Measurements from ENCODE around the gene TMF1.
A peak's percentile ranks its signal among the peaks of the same experiment; 100 is the strongest.

Gene TMF1

GRCh38 chr3:69072928-69073327, 20.8 kb upstream of the TMF1 start:
- Histone ChIP-seq H3K4me3 (ENCODE audit: low read length) (no peak overlapping the region), H3K27me3 (ENCODE audit: control insufficient read depth, insufficient read depth, low read length) (no peaks in the 10 kb centered on the region), H3K9ac (ENCODE audit: low read length) (no peak overlapping the region), H3K4me1 (ENCODE audit: control insufficient read depth, low read depth, low read length) (no peaks in the 10 kb centered on the region), H3K27ac (ENCODE audit: low read length) (no peak overlapping the region), H3K36me3 (ENCODE audit: control insufficient read depth, low read depth, low read length) (peaks cover 21% of the 10 kb centered on the region), H3K9me3 (ENCODE audit: control insufficient read depth, low read depth, low read length) (no peaks in the 10 kb centered on the region)

DNA sequence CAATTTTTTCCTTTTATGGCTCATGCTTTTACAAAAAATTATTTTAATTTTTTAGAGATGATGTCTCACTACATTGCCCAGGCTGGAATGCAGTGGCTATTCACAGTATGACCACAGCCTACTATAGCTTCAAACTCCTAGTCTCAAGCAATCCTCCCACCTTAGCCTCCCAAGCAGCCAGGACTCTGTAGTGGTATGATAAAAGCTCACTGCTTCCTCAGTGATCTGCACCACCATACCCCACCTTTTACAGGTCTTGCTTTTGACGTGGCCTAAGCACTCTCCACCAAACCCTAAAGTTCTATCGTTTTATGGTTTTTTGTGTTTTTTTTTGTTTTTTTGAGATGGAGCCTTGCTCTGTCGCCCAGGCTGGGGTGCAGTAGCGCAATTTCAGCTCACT, 14.0 kb upstream of the TMF1 start:
- Histone ChIP-seq H3K27me3 (ENCODE audit: control insufficient read depth, insufficient read depth, low read length) (no peaks in the 10 kb centered on the region), H3K4me3 (ENCODE audit: low read length) (no peak overlapping the region), H3K36me3 (ENCODE audit: control insufficient read depth, low read depth, low read length) (peaks cover 29% of the 10 kb centered on the region), H3K9ac (ENCODE audit: low read length) (no peak overlapping the region), H3K4me1 (ENCODE audit: control insufficient read depth, low read depth, low read length) (no peaks in the 10 kb centered on the region), H3K27ac (ENCODE audit: low read length) (no peak overlapping the region), H3K9me3 (ENCODE audit: control insufficient read depth, low read depth, low read length) (no peaks in the 10 kb centered on the region)

DNA sequence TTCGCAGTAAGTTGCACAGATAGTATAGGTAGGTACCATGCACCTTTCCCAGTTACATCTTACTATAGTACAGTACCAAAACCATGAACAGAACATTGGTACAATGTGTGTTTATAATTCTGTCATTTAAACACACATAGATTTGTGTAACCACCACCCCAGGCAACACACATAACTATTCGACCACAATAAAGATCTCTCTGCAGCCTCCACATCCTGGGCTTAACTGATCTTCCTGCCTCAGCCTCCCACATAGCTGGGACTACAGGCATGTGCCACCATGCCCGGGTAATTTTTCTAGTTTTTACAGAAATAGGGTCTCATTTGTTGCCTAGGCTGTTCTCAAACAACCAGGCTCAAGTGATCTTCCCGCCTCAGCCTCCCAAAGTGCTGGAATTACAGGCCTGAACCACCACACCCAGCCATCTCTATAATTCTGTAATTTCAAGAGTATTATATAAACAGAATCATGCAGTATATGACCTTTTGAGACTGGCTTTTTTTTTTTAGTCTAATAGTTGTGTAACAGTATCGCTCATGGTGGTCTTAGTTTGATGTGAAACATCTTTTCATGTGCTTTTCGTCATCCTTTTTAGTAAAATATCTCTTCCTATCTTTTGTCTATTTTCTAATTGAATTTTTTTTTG, 13.3 kb upstream of the TMF1 start:
- H3K27me3 ChIP-seq (ENCODE audit: control insufficient read depth, insufficient read depth, low read length) = no peaks in the 10 kb centered on the region
- peaks cover 29% of the 10 kb centered on the region for H3K36me3 ChIP-seq (ENCODE audit: control insufficient read depth, low read depth, low read length)
- no peaks in the 10 kb centered on the region for H3K4me1 ChIP-seq (ENCODE audit: control insufficient read depth, low read depth, low read length)
- H3K27ac ChIP-seq (ENCODE audit: low read length) = no peak overlapping the region
- H3K9me3 ChIP-seq (ENCODE audit: control insufficient read depth, low read depth, low read length) = no peaks in the 10 kb centered on the region
- H3K4me3 ChIP-seq (ENCODE audit: low read length) = no peak overlapping the region
- no peak overlapping the region for H3K9ac ChIP-seq (ENCODE audit: low read length)

- Histone ChIP-seq H3K36me3 (ENCODE audit: control insufficient read depth, low read depth, low read length) (peaks cover 39% of the 10 kb centered on the region), H3K9ac (ENCODE audit: low read length) (no peak overlapping the region), H3K9me3 (ENCODE audit: control insufficient read depth, low read depth, low read length) (no peaks in the 10 kb centered on the region), H3K4me1 (ENCODE audit: control insufficient read depth, low read depth, low read length) (no peaks in the 10 kb centered on the region), H3K27me3 (ENCODE audit: control insufficient read depth, insufficient read depth, low read length) (no peaks in the 10 kb centered on the region), H3K4me3 (ENCODE audit: low read length) (no peak overlapping the region), H3K27ac (ENCODE audit: low read length) (no peak overlapping the region)
Measured at GRCh38 chr3:69063636-69064035, 11.5 kb upstream of the TMF1 start.

DNA sequence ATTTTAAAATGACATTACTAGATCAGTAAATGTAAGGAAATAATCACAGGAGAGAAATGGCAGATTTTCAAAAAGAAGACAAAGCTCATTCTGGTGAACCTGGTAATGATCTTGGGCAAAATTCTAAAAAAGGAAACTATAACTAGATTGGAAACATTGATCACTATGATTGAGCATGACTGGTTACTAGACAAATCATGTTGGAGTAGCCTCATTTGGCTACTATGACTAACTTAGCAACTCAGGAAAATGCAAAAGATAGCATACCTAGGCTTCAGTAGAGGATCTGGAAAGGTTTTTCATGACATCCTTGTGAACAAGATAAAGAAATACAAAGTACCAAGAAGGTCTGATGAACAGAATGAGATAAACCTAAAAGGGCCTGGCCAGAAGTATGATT, 7.6 kb upstream of the TMF1 start:
- no peaks in the 10 kb centered on the region for H3K4me1 ChIP-seq (ENCODE audit: control insufficient read depth, low read depth, low read length)
- H3K27me3 ChIP-seq (ENCODE audit: control insufficient read depth, insufficient read depth, low read length) = no peaks in the 10 kb centered on the region
- H3K9me3 ChIP-seq (ENCODE audit: control insufficient read depth, low read depth, low read length) = no peaks in the 10 kb centered on the region
- H3K9ac ChIP-seq (ENCODE audit: low read length) = no peak overlapping the region
- peaks cover 61% of the 10 kb centered on the region for H3K36me3 ChIP-seq (ENCODE audit: control insufficient read depth, low read depth, low read length)
- H3K27ac ChIP-seq (ENCODE audit: low read length) = no peak overlapping the region
- no peak overlapping the region for H3K4me3 ChIP-seq (ENCODE audit: low read length)

DNA sequence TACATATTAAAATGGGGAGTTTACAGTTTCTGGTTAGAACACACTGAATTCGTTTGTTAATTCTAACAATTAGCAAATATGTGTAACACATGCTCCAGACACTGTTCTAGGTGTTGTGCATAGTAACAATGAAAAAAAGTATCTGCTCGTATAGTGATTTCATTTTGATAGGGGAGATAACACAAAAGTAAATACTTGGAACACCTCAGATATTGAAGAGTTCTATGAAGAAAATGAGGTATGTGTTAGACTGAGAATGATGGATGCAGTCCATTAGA, 6.8 kb upstream of the TMF1 start:
- no peaks in the 10 kb centered on the region for H3K4me1 ChIP-seq (ENCODE audit: control insufficient read depth, low read depth, low read length)
- H3K9ac ChIP-seq (ENCODE audit: low read length) = no peak overlapping the region
- no peak overlapping the region for H3K4me3 ChIP-seq (ENCODE audit: low read length)
- no peak overlapping the region for H3K27ac ChIP-seq (ENCODE audit: low read length)
- H3K9me3 ChIP-seq (ENCODE audit: control insufficient read depth, low read depth, low read length) = no peaks in the 10 kb centered on the region
- H3K36me3 ChIP-seq (ENCODE audit: control insufficient read depth, low read depth, low read length) = peaks cover 63% of the 10 kb centered on the region
- no peaks in the 10 kb centered on the region for H3K27me3 ChIP-seq (ENCODE audit: control insufficient read depth, insufficient read depth, low read length)

DNA sequence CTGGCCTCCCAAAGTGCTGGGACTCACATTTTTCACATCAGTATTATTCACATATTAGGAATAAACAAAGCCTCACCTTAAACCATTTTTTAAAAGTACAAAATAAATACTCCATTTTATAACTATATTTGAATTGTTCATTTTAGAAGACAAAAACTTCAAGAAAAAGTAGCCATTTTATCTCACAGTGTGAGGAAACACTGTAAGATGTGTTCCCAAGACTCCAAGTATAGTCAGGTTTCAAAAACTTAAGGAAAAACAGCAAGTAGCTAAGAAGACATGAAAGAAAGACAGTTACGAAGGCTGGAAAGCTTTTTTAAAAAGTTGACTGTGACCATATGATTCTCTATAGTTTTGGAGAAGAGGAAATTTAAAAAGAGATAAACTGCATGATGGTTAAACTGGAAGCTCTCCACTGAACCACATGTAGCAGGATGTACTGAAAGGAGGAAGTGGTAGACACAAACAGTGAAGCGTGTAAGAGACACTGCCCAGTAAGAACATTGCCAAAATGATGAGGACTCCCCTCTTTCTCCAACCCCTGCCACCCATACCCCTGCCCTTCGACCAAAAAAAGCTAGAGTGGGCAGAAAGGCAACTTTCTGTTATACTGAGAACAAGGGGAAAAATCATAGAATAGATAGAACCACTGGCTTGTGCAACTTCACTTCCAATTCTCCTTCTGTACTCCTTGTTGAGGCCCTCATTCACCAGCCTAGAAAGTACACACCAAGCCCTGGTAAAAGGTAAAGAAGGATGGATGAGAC, 6.2 kb upstream of the TMF1 start:
- no peaks in the 10 kb centered on the region for H3K4me1 ChIP-seq (ENCODE audit: control insufficient read depth, low read depth, low read length)
- no peaks in the 10 kb centered on the region for H3K9me3 ChIP-seq (ENCODE audit: control insufficient read depth, low read depth, low read length)
- H3K27ac ChIP-seq (ENCODE audit: low read length) = no peak overlapping the region
- no peaks in the 10 kb centered on the region for H3K27me3 ChIP-seq (ENCODE audit: control insufficient read depth, insufficient read depth, low read length)
- H3K9ac ChIP-seq (ENCODE audit: low read length) = no peak overlapping the region
- no peak overlapping the region for H3K4me3 ChIP-seq (ENCODE audit: low read length)
- H3K36me3 ChIP-seq (ENCODE audit: control insufficient read depth, low read depth, low read length) = peaks cover 63% of the 10 kb centered on the region

DNA sequence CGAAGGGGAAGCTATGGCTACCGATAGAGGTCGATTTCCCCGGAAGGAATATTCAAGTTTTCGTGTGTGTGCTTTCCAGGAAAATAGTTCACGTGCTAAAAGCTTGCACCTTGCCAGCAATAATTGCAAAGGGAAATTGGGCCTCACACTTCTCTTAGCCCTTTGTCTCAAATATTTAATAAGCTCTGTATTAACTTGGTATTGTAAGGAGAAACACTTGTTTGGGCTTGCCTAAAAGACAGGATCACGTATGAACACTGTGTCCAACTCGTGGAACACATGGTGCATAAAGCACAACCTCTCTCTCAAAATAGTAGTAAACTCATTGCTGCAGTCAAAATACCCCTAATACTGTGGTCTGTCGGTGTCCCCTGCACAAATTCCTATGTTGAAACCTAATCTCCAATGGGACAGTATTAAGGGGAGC, 352 bp upstream of the TMF1 start:
- H3K4me1 ChIP-seq (ENCODE audit: control insufficient read depth, low read depth, low read length) = peaks cover 4% of the 10 kb centered on the region
- H3K9ac ChIP-seq (ENCODE audit: low read length) = peak overlapping the region; percentile 78
- H3K4me3 ChIP-seq (ENCODE audit: low read length) = peak overlapping the region; percentile 92
- H3K27me3 ChIP-seq (ENCODE audit: control insufficient read depth, insufficient read depth, low read length) = no peaks in the 10 kb centered on the region
- H3K9me3 ChIP-seq (ENCODE audit: control insufficient read depth, low read depth, low read length) = no peaks in the 10 kb centered on the region
- peaks cover 30% of the 10 kb centered on the region for H3K36me3 ChIP-seq (ENCODE audit: control insufficient read depth, low read depth, low read length)
- peak overlapping the region; percentile 87 for H3K27ac ChIP-seq (ENCODE audit: low read length)

DNA sequence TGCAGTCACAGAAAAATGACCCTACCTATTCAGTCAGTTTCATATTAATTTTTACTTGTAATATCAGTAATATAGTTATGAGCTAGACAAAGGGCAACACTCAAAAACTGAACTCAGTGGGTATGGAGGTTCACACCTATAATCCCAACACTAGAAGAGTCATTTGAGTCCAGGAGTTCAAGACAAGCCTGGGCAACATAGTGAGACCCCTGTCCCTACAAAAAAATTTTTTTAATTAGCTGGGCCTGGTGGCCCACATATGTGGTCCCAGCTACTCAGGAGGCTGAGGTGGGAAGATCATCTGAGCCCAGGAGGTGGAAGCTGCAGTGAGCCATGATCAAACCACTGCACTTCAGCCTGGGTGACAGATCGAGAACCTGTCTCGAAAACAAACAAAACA, 3.1 kb downstream of the TMF1 start:
- no peaks in the 10 kb centered on the region for H3K27me3 ChIP-seq (ENCODE audit: control insufficient read depth, insufficient read depth, low read length)
- peaks cover 4% of the 10 kb centered on the region for H3K4me1 ChIP-seq (ENCODE audit: control insufficient read depth, low read depth, low read length)
- H3K36me3 ChIP-seq (ENCODE audit: control insufficient read depth, low read depth, low read length) = peaks cover 25% of the 10 kb centered on the region
- H3K4me3 ChIP-seq (ENCODE audit: low read length) = no peak overlapping the region
- H3K27ac ChIP-seq (ENCODE audit: low read length) = no peak overlapping the region
- no peak overlapping the region for H3K9ac ChIP-seq (ENCODE audit: low read length)
- no peaks in the 10 kb centered on the region for H3K9me3 ChIP-seq (ENCODE audit: control insufficient read depth, low read depth, low read length)

DNA sequence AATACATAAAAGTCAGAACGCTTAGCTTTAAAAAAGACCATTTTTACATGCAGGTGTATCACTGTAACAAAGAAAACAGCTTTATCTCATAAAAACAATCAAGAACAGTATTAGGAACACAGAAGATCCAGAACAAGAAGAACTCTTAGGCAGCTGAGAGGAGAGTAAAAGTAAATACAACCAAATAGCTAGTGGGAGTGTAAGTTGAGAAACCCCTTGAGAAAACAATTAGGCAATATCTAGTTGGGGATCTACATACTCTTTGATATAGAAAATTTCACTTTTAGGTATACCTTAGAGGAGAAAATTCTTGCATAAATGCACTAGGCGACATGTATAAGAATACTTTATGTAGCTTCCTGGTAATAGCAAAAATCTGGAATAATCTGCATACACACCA, 7.5 kb downstream of the TMF1 start:
- H3K4me3 ChIP-seq (ENCODE audit: low read length) = no peak overlapping the region
- H3K27me3 ChIP-seq (ENCODE audit: control insufficient read depth, insufficient read depth, low read length) = no peaks in the 10 kb centered on the region
- no peak overlapping the region for H3K9ac ChIP-seq (ENCODE audit: low read length)
- no peaks in the 10 kb centered on the region for H3K9me3 ChIP-seq (ENCODE audit: control insufficient read depth, low read depth, low read length)
- no peaks in the 10 kb centered on the region for H3K4me1 ChIP-seq (ENCODE audit: control insufficient read depth, low read depth, low read length)
- H3K27ac ChIP-seq (ENCODE audit: low read length) = no peak overlapping the region
- peaks cover 42% of the 10 kb centered on the region for H3K36me3 ChIP-seq (ENCODE audit: control insufficient read depth, low read depth, low read length)

- Histone ChIP-seq H3K9me3 (ENCODE audit: control insufficient read depth, low read depth, low read length) (no peaks in the 10 kb centered on the region), H3K4me1 (ENCODE audit: control insufficient read depth, low read depth, low read length) (no peaks in the 10 kb centered on the region), H3K27me3 (ENCODE audit: control insufficient read depth, insufficient read depth, low read length) (no peaks in the 10 kb centered on the region), H3K9ac (ENCODE audit: low read length) (no peak overlapping the region), H3K4me3 (ENCODE audit: low read length) (no peak overlapping the region), H3K36me3 (ENCODE audit: control insufficient read depth, low read depth, low read length) (peaks cover 55% of the 10 kb centered on the region), H3K27ac (ENCODE audit: low read length) (no peak overlapping the region)
Measured at GRCh38 chr3:69033470-69033869, 18.7 kb downstream of the TMF1 start.

GRCh38 chr3:69032737-69033136, 19.4 kb downstream of the TMF1 start:
- Histone ChIP-seq H3K9ac (ENCODE audit: low read length) (no peak overlapping the region), H3K27me3 (ENCODE audit: control insufficient read depth, insufficient read depth, low read length) (no peaks in the 10 kb centered on the region), H3K27ac (ENCODE audit: low read length) (no peak overlapping the region), H3K9me3 (ENCODE audit: control insufficient read depth, low read depth, low read length) (no peaks in the 10 kb centered on the region), H3K36me3 (ENCODE audit: control insufficient read depth, low read depth, low read length) (peaks cover 52% of the 10 kb centered on the region), H3K4me3 (ENCODE audit: low read length) (no peak overlapping the region), H3K4me1 (ENCODE audit: control insufficient read depth, low read depth, low read length) (no peaks in the 10 kb centered on the region)
